Embryonic facial prominence (tissue), 1 donor: ENCODE measurements around the gene GPS2.
"Not testable (repeated sequence)": the region's sequence is repeated elsewhere in the genome, so short reads cannot be mapped to it uniquely, and the experiment has no call there.

Source experiments
- DNase-seq: peaks from one replicate; pipeline ENCODE4 v3.0.0-alpha.2; 2016; ENCODE audit errors: extremely low spot score

The GPS2 gene

GRCh38 chr17:7314719-7315569, at the start of gene GPS2:
TSS of gene GPS2 (minus strand) at chr17:7315360. CDS start at chr17:7315052, 308 bp downstream.
- no peak for DNase-seq

- no peak for DNase-seq
Observed at GRCh38 chr17:7363311-7363710, 48.2 kb upstream of the GPS2 start.

GRCh38 chr17:7361906-7362305, 46.7 kb upstream of the GPS2 start:
- no peak for DNase-seq

- DNase-seq: no peak
Observed at GRCh38 chr17:7357381-7357780, 42.2 kb upstream of the GPS2 start.

- no peak for DNase-seq
Observed at GRCh38 chr17:7356756-7357155, 41.6 kb upstream of the GPS2 start.

GRCh38 chr17:7356072-7356549, 41.0 kb upstream of the GPS2 start:
- DNase-seq: no peak

- DNase-seq: no peak
Observed at GRCh38 chr17:7355573-7355972, 40.4 kb upstream of the GPS2 start.

GRCh38 chr17:7355053-7355452, 39.9 kb upstream of the GPS2 start, which contains the start of gene TMEM95:
TSS of gene TMEM95 (plus strand) at chr17:7355156. CDS start at chr17:7355205, 49 bp downstream.
- no peak for DNase-seq

GRCh38 chr17:7354262-7354843, 39.2 kb upstream of the GPS2 start:
- DNase-seq: no peak

- DNase-seq: no peak
Observed at GRCh38 chr17:7352910-7353635, 37.9 kb upstream of the GPS2 start.

- DNase-seq: no peak
Observed at GRCh38 chr17:7352503-7352889, 37.3 kb upstream of the GPS2 start.

GRCh38 chr17:7351665-7352502, 36.7 kb upstream of the GPS2 start, which contains the start of gene KCTD11:
TSS of gene KCTD11 (plus strand) at chr17:7352162.
- no peak for DNase-seq

- DNase-seq: no peak
Observed at GRCh38 chr17:7348478-7349242, 33.5 kb upstream of the GPS2 start.

GRCh38 chr17:7347630-7348477, 32.7 kb upstream of the GPS2 start:
- DNase-seq: no peak

- no peak for DNase-seq
Observed at GRCh38 chr17:7346761-7347614, 31.8 kb upstream of the GPS2 start.

- no peak for DNase-seq
Observed at GRCh38 chr17:7343250-7343649, 28.1 kb upstream of the GPS2 start.

GRCh38 chr17:7341842-7342241, 26.7 kb upstream of the GPS2 start:
- DNase-seq: no peak

- no peak for DNase-seq
Observed at GRCh38 chr17:7340179-7340578, 25.0 kb upstream of the GPS2 start.

- DNase-seq: not testable (repeated sequence)
Observed at GRCh38 chr17:7337600-7337999, 22.4 kb upstream of the GPS2 start.
